HG02973 (cell line): Measurements from ENCODE around the gene DYRK1A.

Experiments
- ATAC-seq: cut with Tn5 transposase; IDR thresholded peaks from one replicate; pipeline ENCODE4 v1.9.1; 2021; ENCODE audit warnings: moderate library complexity; ENCODE audit not compliant: unreplicated experiment

Gene DYRK1A

DNA sequence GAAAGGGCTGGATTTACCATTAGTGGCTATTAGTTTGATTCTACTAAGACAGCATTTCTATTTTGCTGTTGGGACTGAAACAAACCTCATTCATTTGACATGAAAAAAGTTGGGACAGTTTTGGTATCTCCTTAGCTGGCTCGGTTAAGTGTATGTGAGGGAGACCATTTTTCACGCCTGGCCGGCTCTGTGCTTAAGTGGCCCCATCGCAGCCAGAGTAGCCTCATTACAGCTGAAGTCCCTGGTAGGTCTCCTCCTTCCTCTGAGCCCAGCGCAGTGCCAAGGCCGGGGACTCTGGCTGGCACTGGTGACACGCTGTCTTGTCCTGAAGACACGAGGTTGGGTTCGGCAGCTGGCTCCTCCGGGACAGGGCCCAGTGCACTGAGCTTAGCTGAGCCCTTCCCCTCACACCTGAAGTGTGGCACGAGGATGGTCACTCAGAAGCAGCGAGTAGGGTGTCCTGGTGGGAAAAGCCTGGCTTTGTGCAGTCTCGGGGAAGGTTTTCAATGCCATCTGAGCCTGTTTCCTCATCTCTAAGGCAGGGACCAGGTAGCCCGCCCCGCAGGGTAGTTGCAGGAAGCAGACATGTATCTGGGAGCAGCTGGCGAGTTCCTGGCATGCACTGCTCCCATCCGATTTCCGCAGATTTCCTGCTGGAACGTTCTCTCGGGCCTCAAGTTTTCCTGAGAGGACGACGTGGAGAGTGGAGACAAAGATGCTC lies 196.5 kb downstream of the DYRK1A start:
- peak; percentile 12 for ATAC-seq

DNA sequence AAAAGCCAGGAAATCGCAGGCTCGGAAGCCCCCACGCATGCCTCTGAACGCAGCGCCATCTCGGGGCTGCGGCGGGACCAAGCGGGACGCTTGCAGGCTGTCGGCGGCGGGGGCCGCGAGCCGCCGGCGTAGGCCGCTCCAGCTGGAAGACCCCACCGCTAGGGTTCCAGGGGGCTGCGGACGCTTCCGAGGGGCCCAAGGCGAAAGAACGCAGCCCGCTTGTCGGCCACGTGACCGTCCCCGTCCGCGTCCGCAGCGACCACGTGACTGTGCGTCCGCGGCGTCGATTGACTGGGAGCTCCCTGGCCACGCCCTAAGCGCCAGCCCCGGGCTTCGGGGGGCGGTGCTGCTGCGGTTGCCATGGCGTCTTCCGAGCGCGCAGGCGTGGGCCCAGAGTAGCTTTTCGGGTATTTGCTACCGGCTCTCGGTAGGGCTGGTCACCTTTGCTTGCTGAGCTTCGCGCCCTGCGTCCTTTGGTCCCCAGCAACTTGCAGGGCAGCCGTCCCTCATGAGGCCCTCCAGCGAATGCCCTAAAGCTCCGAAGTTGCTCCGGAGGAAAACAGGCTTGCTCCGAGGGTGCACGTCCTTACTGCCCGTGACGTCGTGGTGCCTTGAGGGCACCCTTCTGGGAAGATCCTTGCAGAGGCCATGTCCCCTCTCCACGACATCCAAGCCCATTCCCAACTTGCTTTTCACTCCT lies 197.2 kb downstream of the DYRK1A start:
- ATAC-seq = peak; percentile 80

- ATAC-seq = peak; percentile 45
Observed at GRCh38 chr21:37564341-37564923, 197.9 kb downstream of the DYRK1A start.

- no peak for ATAC-seq
Observed at GRCh38 chr21:37564924-37565529, 198.5 kb downstream of the DYRK1A start.

DNA sequence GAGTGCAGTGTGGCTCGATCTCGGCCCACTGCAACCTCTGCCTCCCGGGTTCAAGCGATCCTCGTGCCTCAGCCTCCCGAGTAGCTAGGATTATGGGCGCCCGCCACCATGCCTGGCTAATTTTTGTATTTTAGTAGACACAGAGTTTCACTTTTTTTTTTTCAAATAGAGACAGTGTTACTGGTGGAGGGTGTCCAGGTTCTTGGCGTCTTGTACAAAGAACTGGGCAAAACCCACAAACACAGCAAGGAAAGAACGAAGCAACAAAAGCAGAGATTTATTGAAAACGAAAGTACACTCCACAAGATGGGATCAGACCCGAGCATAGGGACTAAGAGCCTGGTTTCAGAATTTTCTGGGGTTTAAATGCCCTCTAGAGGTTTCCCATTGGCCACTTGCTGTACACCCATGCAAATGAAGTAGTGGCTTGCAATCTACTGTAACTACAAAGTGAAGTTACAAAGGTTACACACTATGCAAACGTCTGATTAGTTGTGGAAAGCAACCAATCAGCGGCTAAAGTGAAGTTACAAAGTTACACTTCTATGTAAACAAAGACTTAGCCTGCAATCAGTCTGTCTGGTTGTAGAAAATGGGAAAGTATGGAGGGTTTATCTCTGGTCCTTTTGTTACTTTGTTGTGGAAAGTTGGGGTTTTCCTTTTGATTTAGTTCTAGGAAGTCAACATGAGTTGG lies 199.1 kb downstream of the DYRK1A start:
- ATAC-seq = no peak

DNA sequence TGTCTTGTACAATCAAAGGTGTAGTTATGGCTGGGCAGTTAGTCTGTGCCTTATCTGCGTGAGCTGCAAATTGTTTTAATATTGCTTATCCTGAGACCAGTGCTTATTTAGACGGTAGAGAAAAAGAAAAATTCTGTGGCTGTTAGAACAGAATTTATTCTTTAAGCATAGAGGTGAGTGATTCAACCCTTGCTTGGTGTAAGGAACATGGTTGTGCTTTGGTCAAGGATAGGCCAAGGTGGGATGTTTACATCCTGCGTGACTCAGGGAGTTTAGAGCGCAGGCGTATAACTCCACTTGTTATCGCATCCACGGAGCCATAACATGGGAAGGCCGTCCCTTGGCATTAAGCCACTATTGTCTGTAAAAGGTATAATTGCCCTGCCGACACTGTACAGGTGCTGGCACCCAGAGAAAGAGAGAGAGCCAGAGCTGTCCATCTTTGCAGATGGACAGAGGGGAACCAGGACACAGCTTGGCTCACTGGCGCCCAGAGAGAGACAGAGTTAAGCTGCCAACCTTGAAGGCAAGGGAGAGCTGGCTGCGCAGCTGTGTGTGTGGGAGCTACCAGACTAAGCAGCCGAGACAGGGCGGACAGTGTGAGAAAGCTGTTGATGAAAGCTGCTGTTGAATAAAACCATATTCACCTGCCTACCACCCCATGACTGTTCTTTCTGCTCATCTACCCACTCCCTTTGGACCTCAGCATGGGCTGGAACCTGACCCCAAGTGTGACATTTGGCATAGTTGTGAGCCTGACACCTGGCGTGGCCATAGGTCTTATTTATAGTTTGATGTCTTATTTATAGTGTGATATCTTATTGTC lies 200.4 kb downstream of the DYRK1A start:
- ATAC-seq = no peak

GRCh38 chr21:37568415-37568814 lies 201.8 kb downstream of the DYRK1A start:
- no peak for ATAC-seq

DNA sequence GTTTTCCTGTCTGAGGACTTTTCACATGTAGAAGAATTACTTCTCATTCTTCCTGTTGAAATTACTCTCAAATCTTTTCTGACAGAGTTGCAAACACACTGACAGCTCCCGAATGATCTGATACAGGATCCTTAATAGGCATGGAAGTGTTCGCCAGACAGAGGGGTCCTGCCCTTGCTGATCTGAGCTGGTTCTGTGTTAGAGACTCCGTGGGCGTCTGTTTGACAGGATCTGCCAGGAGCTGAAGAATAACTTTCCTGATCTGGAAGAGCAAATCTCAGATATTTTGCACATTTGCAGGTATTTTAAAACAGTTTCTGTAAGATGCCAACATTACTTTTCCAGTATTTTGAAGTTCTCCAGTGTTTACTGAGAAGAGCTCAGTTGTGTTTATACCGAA lies 202.3 kb downstream of the DYRK1A start:
- ATAC-seq = no peak

- no peak for ATAC-seq
Observed at GRCh38 chr21:37571442-37571841, 204.9 kb downstream of the DYRK1A start.

DNA sequence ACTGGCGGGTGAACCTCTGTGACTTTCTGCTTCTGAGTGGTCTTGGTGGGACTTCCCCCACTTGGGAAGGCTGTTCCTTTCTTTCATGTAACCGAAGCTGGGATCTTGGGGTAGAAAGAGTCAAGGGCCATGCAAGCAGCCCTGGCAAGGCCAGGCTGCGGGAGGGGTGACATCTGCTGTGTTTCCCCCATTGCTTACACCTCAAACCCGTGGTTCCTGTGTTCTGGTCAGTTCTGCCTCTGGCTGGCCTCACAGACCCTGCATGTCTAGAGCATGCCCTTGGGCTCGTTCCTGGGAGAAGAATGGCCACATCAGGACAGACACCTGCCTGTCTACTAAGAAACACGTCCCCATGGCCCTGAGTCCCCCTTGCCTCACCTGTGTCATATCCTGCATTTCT lies 207.7 kb downstream of the DYRK1A start:
- ATAC-seq = no peak

GRCh38 chr21:37574751-37575150 lies 208.2 kb downstream of the DYRK1A start:
- no peak for ATAC-seq

GRCh38 chr21:37575580-37575979 lies 209.0 kb downstream of the DYRK1A start:
- ATAC-seq = no peak
